OCI-LY1 (cell line): ENCODE data around the gene WBP2.

Experiments
- H2AFZ ChIP-seq: fragments of 200-600 bp; sonication (generic), shearing (Covaris generic); 2 replicates; pipeline ENCODE4 v1.6.0; 2014; ENCODE audit warnings: antibody characterized with exemption, mild to moderate bottlenecking, low read length
- H3F3A ChIP-seq: fragments of 200-600 bp; sonication (generic), shearing (Covaris generic); 2 replicates; pipeline ENCODE4 v1.6.0; 2014; ENCODE audit warnings: mild to moderate bottlenecking, antibody characterized with exemption, low read length, moderate library complexity; ENCODE audit not compliant: insufficient read depth
- H3K27ac ChIP-seq: fragments of 200-600 bp; sonication (generic); 2 replicates; pipeline ENCODE4 v1.5.1; 2014; ENCODE audit warnings: low read length, mixed run types, mild to moderate bottlenecking, low read depth; ENCODE audit not compliant: poor library complexity, severe bottlenecking
- H3K27me3 ChIP-seq: fragments of 200-600 bp; sonication (generic); 2 replicates; pipeline ENCODE4 v1.6.0; 2014; ENCODE audit warnings: antibody characterized with exemption, mild to moderate bottlenecking, low read length, moderate library complexity; ENCODE audit not compliant: insufficient read depth
- H3K36me3 ChIP-seq: fragments of 200-600 bp; sonication (generic); 2 replicates; pipeline ENCODE4 v1.6.1; 2014; ENCODE audit warnings: mild to moderate bottlenecking, antibody characterized with exemption, low read length, moderate library complexity, mixed read lengths; ENCODE audit not compliant: insufficient read depth
- H3K4me1 ChIP-seq: fragments of 200-600 bp; sonication (generic); 2 replicates; pipeline ENCODE4 v1.5.1; 2014; ENCODE audit warnings: mild to moderate bottlenecking, low read length, moderate library complexity; ENCODE audit not compliant: insufficient read depth, severe bottlenecking
- H3K4me2 ChIP-seq: fragments of 200-600 bp; sonication (generic), shearing (Covaris generic); 2 replicates; pipeline ENCODE4 v1.6.1; 2014; ENCODE audit warnings: low read length
- H3K4me3 ChIP-seq: fragments of 200-600 bp; sonication (generic); 2 replicates; pipeline ENCODE4 v1.5.1; 2014; ENCODE audit warnings: low read length, low read depth, mild to moderate bottlenecking, mixed read lengths; ENCODE audit not compliant: poor library complexity, severe bottlenecking
- H3K79me2 ChIP-seq: fragments of 200-600 bp; shearing (Covaris generic); 2 replicates; pipeline ENCODE4 v1.6.1; 2016; ENCODE audit warnings: mixed run types, low read length, mixed read lengths; ENCODE audit not compliant: insufficient read depth
- H3K9ac ChIP-seq: fragments of 200-600 bp; sonication (generic), shearing (Covaris generic); 2 replicates; pipeline ENCODE4 v1.6.1; 2014; ENCODE audit warnings: mild to moderate bottlenecking, low read length, mixed read lengths
- H3K9me2 ChIP-seq: fragments of 200-600 bp; sonication (generic), shearing (Covaris generic); 2 replicates; pipeline ENCODE4 v1.6.1; 2014; ENCODE audit warnings: low read depth, mild to moderate bottlenecking, low read length, mixed read lengths
- H3K9me3 ChIP-seq: fragments of 200-600 bp; shearing (Covaris generic); 2 replicates; pipeline ENCODE4 v1.6.1; 2014; ENCODE audit warnings: low read length, mixed read lengths
- H4K20me1 ChIP-seq: fragments of 200-600 bp; sonication (generic), shearing (Covaris generic); 2 replicates; pipeline ENCODE4 v1.6.0; 2016; ENCODE audit warnings: mild to moderate bottlenecking, low read length; ENCODE audit not compliant: insufficient read depth
- EZH2 ChIP-seq: fragments of 200-600 bp; sonication (generic), shearing (Covaris generic); IDR thresholded peaks from 2 replicates; pipeline ENCODE4 v1.8.0; 2017; ENCODE audit warnings: borderline replicate concordance, mixed run types, mild to moderate bottlenecking, antibody characterized with exemption, low read length, moderate library complexity, mixed read lengths
- TF ChIP-seq, protein P1 (sequence below): fragments of 200-600 bp; sonication (generic), shearing (Covaris generic); IDR thresholded peaks from 2 replicates; pipeline ENCODE4 v1.5.1; 2017; ENCODE audit warnings: mild to moderate bottlenecking, antibody characterized with exemption, low read length, moderate library complexity, mixed read lengths

WBP2 gene

DNA sequence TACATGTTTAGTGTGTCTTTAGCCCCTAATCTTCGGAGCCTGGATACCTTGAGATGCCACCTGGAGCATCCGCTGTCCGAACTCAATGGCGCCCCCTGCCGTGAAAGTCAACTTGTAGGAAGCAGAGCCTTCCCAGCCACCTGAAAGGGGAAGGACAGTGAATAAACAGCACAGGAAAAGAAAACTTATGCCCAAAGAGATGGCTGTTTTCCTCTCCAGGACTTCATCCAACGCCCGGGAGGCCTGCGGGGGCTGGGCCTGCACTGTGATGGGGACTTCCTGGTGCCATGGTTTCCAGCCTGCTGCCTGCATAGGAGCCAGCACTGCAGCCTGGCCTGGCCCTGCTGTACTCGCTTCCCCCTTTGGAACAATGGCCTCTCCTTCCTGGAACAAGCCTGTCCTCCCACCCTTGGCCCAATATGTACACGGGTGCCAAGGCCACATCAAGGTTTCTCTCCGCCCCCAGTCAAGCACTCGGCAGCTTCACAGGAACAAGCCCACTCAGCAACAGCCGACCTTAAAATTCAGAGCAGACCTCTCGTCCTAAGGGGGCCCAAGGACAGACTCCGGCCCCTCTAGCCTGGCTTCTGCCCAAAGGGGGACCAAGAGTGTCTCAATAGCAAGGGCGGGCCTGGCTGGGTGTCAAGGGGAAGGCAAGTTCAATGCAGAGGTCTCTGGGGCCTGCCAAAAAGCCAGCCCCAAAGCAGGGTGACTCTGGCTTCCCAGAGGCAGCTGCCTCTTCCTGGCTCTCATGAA, 6.4 kb downstream of the WBP2 start:
- peaks cover 53% of the 10 kb centered on the region; the same call in 1 of the 2 replicates for H3K36me3 ChIP-seq
- no peaks in the 10 kb centered on the region for H4K20me1 ChIP-seq
- no peak overlapping the region for H3K4me3 ChIP-seq
- no peaks in the 10 kb centered on the region for H3F3A ChIP-seq
- no peaks in the 10 kb centered on the region for H3K9me3 ChIP-seq
- TF ChIP-seq, protein P1, sequence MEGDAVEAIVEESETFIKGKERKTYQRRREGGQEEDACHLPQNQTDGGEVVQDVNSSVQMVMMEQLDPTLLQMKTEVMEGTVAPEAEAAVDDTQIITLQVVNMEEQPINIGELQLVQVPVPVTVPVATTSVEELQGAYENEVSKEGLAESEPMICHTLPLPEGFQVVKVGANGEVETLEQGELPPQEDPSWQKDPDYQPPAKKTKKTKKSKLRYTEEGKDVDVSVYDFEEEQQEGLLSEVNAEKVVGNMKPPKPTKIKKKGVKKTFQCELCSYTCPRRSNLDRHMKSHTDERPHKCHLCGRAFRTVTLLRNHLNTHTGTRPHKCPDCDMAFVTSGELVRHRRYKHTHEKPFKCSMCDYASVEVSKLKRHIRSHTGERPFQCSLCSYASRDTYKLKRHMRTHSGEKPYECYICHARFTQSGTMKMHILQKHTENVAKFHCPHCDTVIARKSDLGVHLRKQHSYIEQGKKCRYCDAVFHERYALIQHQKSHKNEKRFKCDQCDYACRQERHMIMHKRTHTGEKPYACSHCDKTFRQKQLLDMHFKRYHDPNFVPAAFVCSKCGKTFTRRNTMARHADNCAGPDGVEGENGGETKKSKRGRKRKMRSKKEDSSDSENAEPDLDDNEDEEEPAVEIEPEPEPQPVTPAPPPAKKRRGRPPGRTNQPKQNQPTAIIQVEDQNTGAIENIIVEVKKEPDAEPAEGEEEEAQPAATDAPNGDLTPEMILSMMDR = peak; percentile 92
- no peak for TF ChIP-seq EZH2
- no peak overlapping the region for H3K27ac ChIP-seq
- no peak overlapping the region for H2AFZ ChIP-seq
- no peak overlapping the region for H3K4me2 ChIP-seq
- H3K27me3 ChIP-seq = no peaks in the 10 kb centered on the region
- H3K4me1 ChIP-seq = peaks cover 6% of the 10 kb centered on the region
- H3K79me2 ChIP-seq = no peaks in the 10 kb centered on the region
- no peaks in the 10 kb centered on the region for H3K9me2 ChIP-seq
- no peak overlapping the region for H3K9ac ChIP-seq

DNA sequence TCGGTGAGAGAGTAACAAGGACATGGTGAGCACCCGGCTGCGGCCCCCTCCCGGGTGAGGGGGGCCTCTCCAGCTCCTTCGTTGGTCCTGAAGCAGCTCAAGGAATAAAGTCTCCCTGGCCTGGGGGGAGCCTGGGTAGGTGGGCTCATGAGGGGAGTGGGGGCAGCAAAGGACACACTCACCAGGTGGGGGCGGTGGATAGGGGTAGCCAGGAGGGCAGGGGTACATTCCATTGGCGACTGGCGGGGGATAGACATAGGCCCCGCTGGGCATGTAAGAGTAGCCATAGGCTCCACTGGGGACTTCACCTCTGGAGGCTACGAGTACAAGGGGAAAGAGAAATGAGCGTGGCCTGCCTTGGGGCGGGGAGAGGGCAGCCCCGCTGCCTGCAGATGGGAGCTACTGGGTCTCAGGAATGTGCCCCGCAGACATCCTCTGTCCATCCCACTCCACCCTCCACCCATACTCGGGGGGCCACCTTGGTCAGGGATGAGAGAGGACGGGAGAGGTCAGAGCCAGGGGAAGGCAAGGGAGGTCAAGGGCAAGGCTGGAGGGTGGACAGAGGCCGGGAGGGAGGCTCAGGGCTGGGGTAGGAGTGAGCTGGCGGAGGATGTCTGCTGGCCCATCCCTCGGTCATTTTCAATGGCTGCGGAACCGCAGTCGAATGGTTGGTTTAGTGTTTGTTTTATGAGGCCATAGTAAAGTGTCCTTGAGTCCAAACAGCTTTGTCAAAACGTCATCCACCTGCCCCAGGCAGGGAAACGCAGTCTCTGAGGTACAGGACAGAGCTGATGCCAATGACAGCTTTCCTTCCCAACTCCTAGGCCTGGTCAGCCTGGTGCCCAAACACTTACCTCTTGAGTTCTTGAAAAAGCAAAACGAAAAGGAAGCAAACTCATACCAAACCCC, 7.3 kb downstream of the WBP2 start:
- no peak overlapping the region for H3K27ac ChIP-seq
- H3K4me3 ChIP-seq = no peak overlapping the region
- no peaks in the 10 kb centered on the region for H3K9me3 ChIP-seq
- H2AFZ ChIP-seq = no peak overlapping the region
- H3K36me3 ChIP-seq = peaks cover 53% of the 10 kb centered on the region; the same call in 1 of the 2 replicates
- no peaks in the 10 kb centered on the region for H3K9me2 ChIP-seq
- TF ChIP-seq, protein P1 = no peak
- TF ChIP-seq EZH2 = no peak
- H3F3A ChIP-seq = no peaks in the 10 kb centered on the region
- H3K79me2 ChIP-seq = no peaks in the 10 kb centered on the region
- H3K4me2 ChIP-seq = no peak overlapping the region
- H3K27me3 ChIP-seq = no peaks in the 10 kb centered on the region
- H3K9ac ChIP-seq = no peak overlapping the region
- H3K4me1 ChIP-seq = peaks cover 6% of the 10 kb centered on the region
- H4K20me1 ChIP-seq = no peaks in the 10 kb centered on the region

DNA sequence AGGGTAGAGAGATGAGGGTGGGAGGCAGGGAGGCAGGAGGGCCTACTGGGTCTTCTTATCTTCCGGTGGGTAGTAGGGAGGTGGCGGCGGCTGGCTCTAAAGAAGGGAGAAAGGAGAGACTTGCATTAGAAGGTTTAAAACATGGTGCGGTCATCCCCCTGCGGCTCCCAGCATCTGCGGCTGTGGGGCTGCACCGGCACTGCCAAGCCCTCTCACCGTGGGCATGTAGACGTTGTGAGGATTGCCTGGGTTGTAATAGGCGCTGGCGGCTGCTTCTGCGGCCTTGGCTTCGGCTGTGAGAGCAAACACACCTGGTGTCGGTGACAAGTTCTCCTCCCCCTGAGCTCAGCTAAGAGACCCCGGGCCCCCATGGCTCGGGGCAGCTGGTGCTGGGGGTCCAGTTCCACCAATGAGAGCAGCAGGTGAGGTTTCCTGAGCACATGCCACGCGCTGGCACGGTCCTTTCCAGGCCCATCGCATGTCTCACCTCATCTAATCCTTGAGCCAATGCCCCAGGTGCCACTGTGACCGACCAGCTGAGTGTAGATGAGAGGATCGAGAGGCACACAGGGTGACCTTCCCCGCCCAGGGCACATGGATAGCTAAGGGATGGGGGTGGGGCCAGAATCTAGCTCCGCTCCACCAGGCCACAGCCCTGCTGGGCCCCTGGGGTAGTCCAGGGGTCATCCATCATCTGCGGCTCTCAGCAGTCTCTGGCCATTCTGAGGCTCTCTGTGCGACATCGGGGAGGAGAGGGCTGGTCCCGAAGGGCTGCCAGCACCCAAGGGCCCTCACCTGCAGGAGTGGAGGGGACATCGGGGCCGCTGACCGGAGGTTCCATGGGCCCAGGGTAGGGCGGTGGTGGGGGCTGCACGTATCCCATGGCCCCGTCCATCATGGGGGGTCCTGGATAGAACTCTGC, 8.2 kb downstream of the WBP2 start:
- Histone ChIP-seq H3K27me3 (no peaks in the 10 kb centered on the region), H3K9ac (no peak overlapping the region), H4K20me1 (no peaks in the 10 kb centered on the region), H3F3A (no peaks in the 10 kb centered on the region), H3K27ac (no peak overlapping the region), H3K9me2 (no peaks in the 10 kb centered on the region), H3K4me2 (no peak overlapping the region), H3K9me3 (no peaks in the 10 kb centered on the region), H3K36me3 (peaks cover 53% of the 10 kb centered on the region; the same call in 1 of the 2 replicates), H2AFZ (no peak overlapping the region), H3K4me3 (no peak overlapping the region), H3K4me1 (peaks cover 6% of the 10 kb centered on the region), H3K79me2 (no peaks in the 10 kb centered on the region)
- TF ChIP-seq, protein P1 = no peak
- TF ChIP-seq EZH2 = no peak
